Esophagus squamous epithelium (tissue), 4 donors: ENCODE measurements around the gene SBNO2.

ENCODE experiments used
- CTCF ChIP-seq, 6 experiments: fragments of 450-650 bp in 4 of 6; fragments of 200-600 bp in 2 of 6; sonication (generic) in 2 of 6; IDR thresholded peaks; one replicate each; pipeline ENCODE4 v1.5.1; 2016 to 2019; ENCODE audit warnings: antibody characterized with exemption in 6 of 6, mild to moderate bottlenecking in 4 of 6, moderate library complexity in 4 of 6
- POLR2A ChIP-seq, 4 donors: fragments of 450-650 bp; IDR thresholded peaks; one replicate each; pipeline ENCODE4 v1.6.1; 2017; ENCODE audit warnings: antibody characterized with exemption in 4 of 4, mild to moderate bottlenecking in 4 of 4, moderate library complexity in 3 of 4

DNA sequence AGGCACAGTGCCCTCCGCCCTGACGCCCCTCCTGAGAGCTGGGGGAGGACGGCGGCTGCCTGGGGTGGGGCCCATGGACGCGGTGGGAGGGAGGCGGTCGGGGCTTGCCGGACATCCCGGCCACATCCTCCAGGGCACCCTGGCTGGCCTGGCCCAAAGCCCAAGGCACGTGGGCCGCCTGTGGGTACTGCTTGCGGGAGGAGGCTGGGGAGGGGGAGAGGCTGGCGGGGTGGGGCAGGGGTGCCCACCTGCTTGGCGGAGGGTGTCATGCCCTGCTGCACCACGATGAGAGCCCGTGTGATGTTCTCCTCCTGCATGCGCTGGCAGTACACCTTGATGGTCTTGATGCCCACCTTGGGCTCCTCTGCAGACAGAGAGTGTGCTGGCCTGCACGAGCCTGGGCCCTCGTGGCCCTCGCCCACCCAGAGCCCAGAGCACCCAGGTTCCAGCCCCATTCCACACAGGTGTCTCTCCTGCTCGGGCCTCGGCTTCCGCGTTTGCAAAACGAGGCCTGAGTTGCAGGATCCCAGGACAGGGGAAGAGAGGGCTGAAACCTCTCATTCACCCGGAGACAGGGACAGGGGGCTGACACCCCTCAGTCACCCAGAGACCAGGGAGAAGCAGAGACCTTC lies 82.4 kb downstream of the SBNO2 start:
- TF ChIP-seq CTCF (IDR thresholded peaks at IDR 0.05) = no peak
- no peak for TF ChIP-seq POLR2A (IDR thresholded peaks at IDR 0.05)
